ENCODE measurements around the gene TLR10. TPM values are rescaled to one million over a fixed set of nuclear protein-coding genes. Genes with fewer than 3 reads are reported as not detected.

Gene TLR10
- total and polyA plus RNA-seq, 2 of the 13 experiments (the other 11 are each of a cell fraction or from before 2014, with no cell fraction given): not detected

- no peak for TF ChIP-seq ZNF407 (CRISPR knock-in tag; IDR thresholded peaks at IDR 0.05; ENCODE audit: not compliant biosample characterization)
- no peak for TF ChIP-seq HMG20B (CRISPR knock-in tag; conservative IDR thresholded peaks at IDR 0.05)
- TF ChIP-seq ZZZ3 (CRISPR knock-in tag; IDR thresholded peaks at IDR 0.05; ENCODE audit: borderline replicate concordance): no peak
- no peak for TF ChIP-seq IRF9 (CRISPR knock-in tag; IDR thresholded peaks at IDR 0.05; ENCODE audit: borderline replicate concordance)
Observed at GRCh38 chr4:38831653-38832052, 48.9 kb upstream of the TLR10 start (continued).
